HCT116 (cell line): ENCODE data around the gene IL17REL. TPM values are rescaled to one million over a fixed set of nuclear protein-coding genes. Genes with fewer than 3 reads are reported as not detected.

ENCODE experiments used
- ATAC-seq: fragments of 200-7000 bp; cut with Tn5 transposase; 2 replicates; pipeline ENCODE4 v1.9.1; 2020; ENCODE audit warnings: mild to moderate bottlenecking, moderate library complexity
- BruUV-seq: library from RNA; stranded (reverse); fragments of 400-500 nt; replicated peaks from 2 replicates; lab custom pipeline; 2021; lab: Mats Ljungman, UMichigan
- CTCF ChIA-PET: fragments of 300-600 bp; sonication (Branson Sonifier 250); formaldehyde crosslinking; loops from one replicate; lab custom pipeline; 2021; ENCODE audit warnings: antibody characterized with exemption; lab: Charles Lee
- POLR2A ChIA-PET: fragments of 300-600, 350-600 bp; sonication (Branson Sonifier 250); formaldehyde crosslinking; loops from one replicate; lab custom pipeline; 2021; ENCODE audit warnings: antibody characterized with exemption; lab: Charles Lee
- RAD21 ChIA-PET, 2 experiments: fragments of 300-600 bp; sonication (Branson Sonifier 250); formaldehyde crosslinking; loops; one replicate each; lab custom pipeline; 2023; ENCODE audit warnings: low total read pairs in 2 of 2; ENCODE audit not compliant: uncharacterized antibody in 2 of 2, unreplicated experiment in 2 of 2, low non-redundant PET in 1 of 2; lab: Charles Lee
- DNase-seq: peaks from one replicate; pipeline ENCODE4 v3.0.0-alpha.2; 2010; ENCODE audit warnings: low read depth, low spot score
- H2AFZ ChIP-seq: fragments of 200-600 bp; shearing (Covaris generic), sonication (generic); 2 replicates; pipeline ENCODE4 v1.6.1; 2017; ENCODE audit warnings: low read depth, mixed run types, mixed read lengths, antibody characterized with exemption, low read length; ENCODE audit not compliant: poor library complexity, severe bottlenecking
- H3K27ac ChIP-seq: 2 replicates; pipeline ENCODE4 v1.5.1; 2012; ENCODE audit warnings: low read depth, low read length
- H3K27me3 ChIP-seq: fragments of 200-600 bp; sonication (generic); 2 replicates; pipeline ENCODE4 v1.6.1; 2016; ENCODE audit warnings: mixed run types, low read length, mixed read lengths; ENCODE audit not compliant: insufficient read depth
- H3K36me3 ChIP-seq, 2 experiments: fragments of 200-500 bp in 1 of 2; fragments of 200-600 bp in 1 of 2; sonication (Bioruptor generic) in 1 of 2; sonication (generic) in 1 of 2; 2 replicates each; pipeline versions ENCODE4 v1.5.1 to v1.6.1; 2014 to 2016; ENCODE audit warnings: low read length in 2 of 2, inconsistent platforms in 1 of 2, mixed read lengths in 1 of 2, mixed run types in 1 of 2; ENCODE audit not compliant: insufficient read depth in 2 of 2, control insufficient read depth in 1 of 2
- H3K4me1 ChIP-seq, 2 experiments: fragments of 200-600 bp in 1 of 2; sonication (generic) in 1 of 2; 2 replicates each; pipeline versions ENCODE4 v1.5.1 to v1.6.1; 2012 to 2017; ENCODE audit warnings: low read length in 2 of 2, inconsistent platforms in 1 of 2, mild to moderate bottlenecking in 1 of 2, mixed read lengths in 1 of 2, mixed run types in 1 of 2, moderate library complexity in 1 of 2; ENCODE audit not compliant: insufficient read depth in 2 of 2, control insufficient read depth in 1 of 2
- H3K4me2 ChIP-seq: fragments of 200-600 bp; sonication (generic); 2 replicates; pipeline ENCODE4 v1.6.1; 2017; ENCODE audit warnings: mixed run types, low read length, mixed read lengths
- H3K4me3 ChIP-seq, 2 experiments: fragments of 200-600 bp in 1 of 2; sonication (generic) in 1 of 2; replicated peaks in 1 of 2; 2 replicates each; pipeline ENCODE4 v1.5.1; 2011 to 2016; ENCODE audit warnings: low read length in 2 of 2, control low read depth in 1 of 2, low read depth in 1 of 2, mild to moderate bottlenecking in 1 of 2, mixed read lengths in 1 of 2, mixed run types in 1 of 2
- H3K79me2 ChIP-seq: fragments of 200-600 bp; sonication (generic); 2 replicates; pipeline ENCODE4 v1.6.1; 2017; ENCODE audit warnings: mild to moderate bottlenecking, mixed run types, low read length, moderate library complexity, mixed read lengths; ENCODE audit not compliant: insufficient read depth
- H3K9ac ChIP-seq: fragments of 200-600 bp; sonication (generic); 2 replicates; pipeline ENCODE4 v1.6.1; 2016; ENCODE audit warnings: low read length, mixed read lengths
- H3K9me2 ChIP-seq: fragments of 200-600 bp; sonication (generic), shearing (Covaris generic); 2 replicates; pipeline ENCODE4 v1.6.1; 2017; ENCODE audit warnings: mixed run types, mild to moderate bottlenecking, moderate library complexity; ENCODE audit not compliant: insufficient read depth
- H3K9me3 ChIP-seq, 2 experiments: fragments of 200-500 bp in 1 of 2; fragments of 200-600 bp in 1 of 2; sonication (Bioruptor generic) in 1 of 2; sonication (generic) in 1 of 2; 2 replicates each; pipeline ENCODE4 v1.6.1; 2014 to 2017; ENCODE audit warnings: low read length in 2 of 2, mixed read lengths in 2 of 2, inconsistent platforms in 1 of 2, low read depth in 1 of 2, mild to moderate bottlenecking in 1 of 2, mixed run types in 1 of 2, moderate library complexity in 1 of 2; ENCODE audit not compliant: control insufficient read depth in 1 of 2, insufficient read depth in 1 of 2
- H4K20me1 ChIP-seq: fragments of 200-600 bp; sonication (generic), shearing (Covaris generic); 2 replicates; pipeline ENCODE4 v1.6.1; 2017; ENCODE audit warnings: mixed run types, mild to moderate bottlenecking, moderate library complexity; ENCODE audit not compliant: insufficient read depth
- CEBPB ChIP-seq: IDR thresholded peaks from 2 replicates; pipeline ENCODE4 v1.6.1; 2012; ENCODE audit warnings: low read depth
- CTCF ChIP-seq, 3 experiments: fragments of 200-600 bp in 1 of 3; sonication (generic) in 1 of 3; IDR thresholded peaks in 2 of 3; conservative IDR thresholded peaks in 1 of 3; 2 replicates each; pipeline ENCODE4 v1.5.1; 2012 to 2017; ENCODE audit warnings: low read depth in 2 of 3, low read length in 2 of 3, antibody characterized with exemption in 1 of 3, borderline replicate concordance in 1 of 3, control low read depth in 1 of 3, mild to moderate bottlenecking in 1 of 3, mixed read lengths in 1 of 3, mixed run types in 1 of 3, moderate library complexity in 1 of 3; ENCODE audit not compliant: insufficient read depth in 1 of 3
- ELF1 ChIP-seq: IDR thresholded peaks from 2 replicates; pipeline ENCODE4 v1.6.1; 2012; ENCODE audit warnings: low read depth, borderline replicate concordance
- EZH2 ChIP-seq: fragments of 200-600 bp; sonication (generic); IDR thresholded peaks from 2 replicates; pipeline ENCODE4 v1.6.1; 2017; ENCODE audit warnings: antibody characterized with exemption, mixed run types
- JUND ChIP-seq: IDR thresholded peaks from 2 replicates; pipeline ENCODE4 v1.6.1; 2012
- REST ChIP-seq: IDR thresholded peaks from 2 replicates; pipeline ENCODE4 v1.6.1; 2012; ENCODE audit warnings: low read depth
- SRF ChIP-seq: IDR thresholded peaks from 2 replicates; pipeline ENCODE4 v1.6.1; 2012; ENCODE audit warnings: low read depth
- TCF7L2 ChIP-seq: IDR thresholded peaks from 2 replicates; pipeline ENCODE4 v1.7.0; 2011; ENCODE audit warnings: borderline replicate concordance, inconsistent platforms; ENCODE audit not compliant: insufficient read depth, insufficient read length; ENCODE audit errors: extremely low read depth
- ZNF274 ChIP-seq: fragments of 200-500 bp; sonication (Bioruptor generic); IDR thresholded peaks from 2 replicates; pipeline ENCODE4 v1.6.1; 2014; ENCODE audit warnings: mild to moderate bottlenecking, low read depth, low read length, inconsistent platforms
- intact Hi-C: fragments of 100-400 bp; cut with micrococcal nuclease; formaldehyde crosslinking; loops from 2 replicates; pipeline ENCODE4 v1.10.0; 2022
- total RNA-seq: library from RNA; stranded (reverse); gene quantifications from one replicate; pipeline ENCODE4 v1.2.1, GENCODE V29; 2021; ENCODE audit not compliant: unreplicated experiment

Gene IL17REL
- total RNA-seq, 1 experiment from 2014 or later, result not detected

GRCh38 chr22:50056214-50056972 is 43.8 kb upstream of the IL17REL start:
- no peak for DNase-seq
- no peak overlapping the region for H3K4me2 ChIP-seq
- TF ChIP-seq SRF (no peak), EZH2 (no peak), CEBPB (no peak), TCF7L2 (no peak), CTCF (IDR thresholded peaks at IDR 0.05 in 2 of 3, conservative IDR thresholded peaks at IDR 0.05 in 1 of 3; ENCODE audit: borderline replicate concordance in 1 of 3, insufficient read depth in 1 of 3, low read depth in 2 of 3, low read length in 2 of 3) (no peak)
- TF ChIP-seq, all 23 proteins: peak for 0
- H4K20me1 ChIP-seq, result no peaks in the 10 kb centered on the region
- no peaks in the 10 kb centered on the region for H3K9me2 ChIP-seq
- no peak overlapping the region for H3K27ac ChIP-seq
- BruUV-seq, result no TSS peak
- no peak overlapping the region for H2AFZ ChIP-seq
- no peak overlapping the region for H3K9ac ChIP-seq
- no peaks in the 10 kb centered on the region for H3K9me3 ChIP-seq
- ATAC-seq, result no peak
- H3K27me3 ChIP-seq, result no peaks in the 10 kb centered on the region
- ChIA-PET CTCF (no interaction called here), POLR2A (no interaction called here), RAD21 (no interaction called here)
- H3K79me2 ChIP-seq, result no peaks in the 10 kb centered on the region
- intact Hi-C loops, result no loop called here
- no peak overlapping the region for H3K4me3 ChIP-seq
- no peaks in the 10 kb centered on the region for H3K4me1 ChIP-seq
- H3K36me3 ChIP-seq, result no peaks in the 10 kb centered on the region

DNA sequence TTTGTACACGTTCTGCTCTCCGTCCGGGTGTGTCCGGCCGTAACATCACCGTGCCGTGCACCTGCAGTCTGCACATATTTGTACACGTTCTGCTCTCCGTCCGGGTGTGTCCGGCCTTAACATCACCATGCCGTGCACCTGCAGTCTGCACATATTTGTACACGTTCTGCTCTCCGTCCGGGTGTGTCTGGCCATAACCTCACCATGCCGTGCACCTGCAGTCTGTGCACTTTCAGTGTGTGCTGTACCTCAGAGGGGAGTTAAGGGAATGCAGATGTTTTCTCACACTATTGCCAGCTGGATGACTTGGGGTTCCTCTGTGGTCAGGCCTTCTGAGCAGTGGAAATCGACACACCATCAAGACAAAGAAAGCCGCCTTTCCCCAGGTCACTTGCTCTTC is 41.3 kb upstream of the IL17REL start:
- no peaks in the 10 kb centered on the region for H3K36me3 ChIP-seq
- H3K4me2 ChIP-seq, result no peak overlapping the region
- H3K9ac ChIP-seq, result no peak overlapping the region
- ChIA-PET POLR2A (no interaction called here), RAD21 (no interaction called here), CTCF (no interaction called here)
- H3K79me2 ChIP-seq, result no peaks in the 10 kb centered on the region
- DNase-seq (no peak), ATAC-seq (no peak)
- H4K20me1 ChIP-seq, result no peaks in the 10 kb centered on the region
- H3K4me1 ChIP-seq, result no peaks in the 10 kb centered on the region
- no peak overlapping the region for H2AFZ ChIP-seq
- H3K9me2 ChIP-seq, result no peaks in the 10 kb centered on the region
- no peak overlapping the region for H3K27ac ChIP-seq
- intact Hi-C loops, result no loop called here
- H3K9me3 ChIP-seq, result no peaks in the 10 kb centered on the region
- H3K27me3 ChIP-seq, result no peaks in the 10 kb centered on the region
- H3K4me3 ChIP-seq, result no peak overlapping the region
- no TSS peak for BruUV-seq
- TF ChIP-seq CEBPB (no peak), EZH2 (no peak), ZNF274 (no peak), CTCF (IDR thresholded peaks at IDR 0.05 in 2 of 3, conservative IDR thresholded peaks at IDR 0.05 in 1 of 3; ENCODE audit: borderline replicate concordance in 1 of 3, insufficient read depth in 1 of 3, low read depth in 2 of 3, low read length in 2 of 3) (no peak), TCF7L2 (no peak), ELF1 (no peak), JUND (no peak), REST (no peak), SRF (no peak)
